A673 (cell line): Measurements from ENCODE around the gene SGCG. TPM values are rescaled to one million over a fixed set of nuclear protein-coding genes. Genes with fewer than 3 reads are reported as not detected.

Experiments
- BruUV-seq: library from RNA; stranded (reverse); fragments of 400-500 nt; replicated peaks from 2 replicates; lab custom pipeline; 2021; lab: Mats Ljungman, UMichigan
- CTCF ChIA-PET: fragments of 300-600 bp; sonication (Branson Sonifier 250); formaldehyde crosslinking; loops from one replicate; lab custom pipeline; 2022; ENCODE audit warnings: antibody characterized with exemption; lab: Charles Lee
- POLR2A ChIA-PET: fragments of 300-600 bp; sonication (Branson Sonifier 250); formaldehyde crosslinking; loops from one replicate; lab custom pipeline; 2022; ENCODE audit warnings: antibody characterized with exemption; ENCODE audit not compliant: low non-redundant PET; lab: Charles Lee
- DNase-seq: peaks from one replicate; pipeline ENCODE4 v3.0.0-alpha.2; 2015; ENCODE audit warnings: low spot score
- H3K27ac ChIP-seq: fragments of 200-600 bp; sonication (generic); 2 replicates; pipeline ENCODE4 v1.5.1; 2016; ENCODE audit warnings: mixed run types, low read depth, mild to moderate bottlenecking, mixed read lengths, antibody characterized with exemption, low read length; ENCODE audit not compliant: poor library complexity, severe bottlenecking
- H3K27me3 ChIP-seq: fragments of 200-600 bp; sonication (generic); replicated peaks from 2 replicates; pipeline ENCODE4 v1.6.1; 2017; ENCODE audit warnings: mixed run types, low read depth, mild to moderate bottlenecking, mixed read lengths, antibody characterized with exemption, low read length; ENCODE audit not compliant: insufficient read depth, poor library complexity
- H3K36me3 ChIP-seq: fragments of 200-600 bp; sonication (generic); 2 replicates; pipeline ENCODE4 v1.6.1; 2016; ENCODE audit warnings: mixed run types, mild to moderate bottlenecking, mixed read lengths, antibody characterized with exemption, low read length; ENCODE audit not compliant: insufficient read depth, poor library complexity, severe bottlenecking
- H3K4me1 ChIP-seq: fragments of 200-600 bp; sonication (generic); 2 replicates; pipeline ENCODE4 v1.6.1; 2017; ENCODE audit warnings: mixed run types, mild to moderate bottlenecking, mixed read lengths, antibody characterized with exemption, low read length; ENCODE audit not compliant: insufficient read depth, poor library complexity, severe bottlenecking
- H3K4me3 ChIP-seq: fragments of 200-600 bp; sonication (generic); 2 replicates; pipeline ENCODE4 v1.5.1; 2016; ENCODE audit warnings: low read depth, mixed run types, mild to moderate bottlenecking, mixed read lengths, low read length; ENCODE audit not compliant: poor library complexity, severe bottlenecking
- H3K9me3 ChIP-seq: fragments of 200-600 bp; sonication (generic); 2 replicates; pipeline ENCODE4 v1.6.1; 2016; ENCODE audit warnings: mixed run types, low read depth, mild to moderate bottlenecking, mixed read lengths, antibody characterized with exemption, low read length; ENCODE audit not compliant: poor library complexity, severe bottlenecking
- EZH2 ChIP-seq: fragments of 200-600 bp; sonication (generic); IDR thresholded peaks from 2 replicates; pipeline ENCODE4 v1.6.1; 2017; ENCODE audit warnings: borderline replicate concordance, low read depth, mild to moderate bottlenecking, mixed read lengths, antibody characterized with exemption, low read length; ENCODE audit not compliant: poor library complexity, severe bottlenecking
- intact Hi-C: fragments of 100-400 bp; cut with micrococcal nuclease; formaldehyde crosslinking; loops from one replicate; pipeline ENCODE4 v1.10.0; 2022; ENCODE audit not compliant: unreplicated experiment
- total RNA-seq: library from RNA; stranded (reverse); gene quantifications from 2 replicates; pipeline ENCODE4 v1.2.3, GENCODE V29; 2021
- TF ChIP-seq, protein P1 (sequence below): fragments of 300-800, 200-600 bp; sonication (generic); conservative IDR thresholded peaks from 2 replicates; pipeline ENCODE4 v1.5.1; 2017; ENCODE audit warnings: low read depth, mild to moderate bottlenecking, antibody characterized with exemption, low read length, moderate library complexity, mixed read lengths

SGCG gene
- total RNA-seq, 1 experiment from 2014 or later: 0.88 TPM

DNA sequence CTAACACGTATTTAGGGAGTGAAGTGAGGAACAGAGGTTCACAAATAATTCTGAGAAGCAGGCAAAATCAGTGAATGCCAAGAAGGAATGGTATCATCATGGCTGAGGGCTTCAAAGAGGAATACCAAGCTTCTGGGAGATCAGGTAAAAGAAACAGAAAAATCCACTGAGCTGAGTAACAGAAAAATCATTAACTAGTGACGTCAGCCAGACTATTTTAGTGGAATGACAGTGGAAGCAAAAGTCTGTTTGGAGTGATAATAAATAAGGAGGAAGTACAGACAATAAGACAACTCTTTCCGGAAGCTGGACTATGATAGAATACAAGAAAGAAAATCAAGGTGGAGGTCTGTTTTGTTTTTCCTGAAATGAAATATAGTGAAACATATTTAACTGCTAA, 169.2 kb downstream of the SGCG start:
- no peak for DNase-seq
- BruUV-seq: no TSS peak
- Histone ChIP-seq H3K4me3 (no peak overlapping the region), H3K27me3 (no peaks in the 10 kb centered on the region), H3K9me3 (no peaks in the 10 kb centered on the region), H3K4me1 (no peaks in the 10 kb centered on the region), H3K27ac (no peak overlapping the region), H3K36me3 (peaks cover 20% of the 10 kb centered on the region)
- TF ChIP-seq, protein P1, sequence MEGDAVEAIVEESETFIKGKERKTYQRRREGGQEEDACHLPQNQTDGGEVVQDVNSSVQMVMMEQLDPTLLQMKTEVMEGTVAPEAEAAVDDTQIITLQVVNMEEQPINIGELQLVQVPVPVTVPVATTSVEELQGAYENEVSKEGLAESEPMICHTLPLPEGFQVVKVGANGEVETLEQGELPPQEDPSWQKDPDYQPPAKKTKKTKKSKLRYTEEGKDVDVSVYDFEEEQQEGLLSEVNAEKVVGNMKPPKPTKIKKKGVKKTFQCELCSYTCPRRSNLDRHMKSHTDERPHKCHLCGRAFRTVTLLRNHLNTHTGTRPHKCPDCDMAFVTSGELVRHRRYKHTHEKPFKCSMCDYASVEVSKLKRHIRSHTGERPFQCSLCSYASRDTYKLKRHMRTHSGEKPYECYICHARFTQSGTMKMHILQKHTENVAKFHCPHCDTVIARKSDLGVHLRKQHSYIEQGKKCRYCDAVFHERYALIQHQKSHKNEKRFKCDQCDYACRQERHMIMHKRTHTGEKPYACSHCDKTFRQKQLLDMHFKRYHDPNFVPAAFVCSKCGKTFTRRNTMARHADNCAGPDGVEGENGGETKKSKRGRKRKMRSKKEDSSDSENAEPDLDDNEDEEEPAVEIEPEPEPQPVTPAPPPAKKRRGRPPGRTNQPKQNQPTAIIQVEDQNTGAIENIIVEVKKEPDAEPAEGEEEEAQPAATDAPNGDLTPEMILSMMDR: no peak
- TF ChIP-seq EZH2: no peak
- POLR2A ChIA-PET: no interaction called here
- intact Hi-C loops: no loop called here
- CTCF ChIA-PET: no interaction called here

DNA sequence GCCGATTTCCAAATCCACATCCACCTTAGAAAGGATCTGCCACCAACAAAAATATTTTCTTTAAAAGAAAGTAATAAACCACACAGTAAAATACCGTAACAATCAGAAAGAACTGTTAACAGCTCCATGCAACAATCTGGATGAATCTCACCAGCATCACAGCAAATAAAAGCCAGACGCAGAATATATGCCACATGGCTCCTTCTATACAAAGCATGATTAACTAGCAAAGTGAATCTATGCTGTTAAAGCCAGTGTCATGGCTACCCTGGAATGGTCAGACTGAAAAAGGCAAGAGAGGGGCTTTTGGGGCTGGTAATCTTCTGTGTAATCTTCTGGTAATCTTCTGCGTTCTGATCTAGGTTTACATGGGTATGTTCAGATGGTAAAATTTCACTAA, 171.4 kb downstream of the SGCG start:
- no peaks in the 10 kb centered on the region for H3K4me1 ChIP-seq
- no peak overlapping the region for H3K27ac ChIP-seq
- ChIA-PET CTCF (no interaction called here), POLR2A (no interaction called here)
- TF ChIP-seq, protein P1: no peak
- no peak for TF ChIP-seq EZH2
- H3K36me3 ChIP-seq: peaks cover 38% of the 10 kb centered on the region
- intact Hi-C loops: no loop called here
- no peaks in the 10 kb centered on the region for H3K27me3 ChIP-seq
- no TSS peak for BruUV-seq
- no peak overlapping the region for H3K4me3 ChIP-seq
- no peak for DNase-seq
- no peaks in the 10 kb centered on the region for H3K9me3 ChIP-seq

DNA sequence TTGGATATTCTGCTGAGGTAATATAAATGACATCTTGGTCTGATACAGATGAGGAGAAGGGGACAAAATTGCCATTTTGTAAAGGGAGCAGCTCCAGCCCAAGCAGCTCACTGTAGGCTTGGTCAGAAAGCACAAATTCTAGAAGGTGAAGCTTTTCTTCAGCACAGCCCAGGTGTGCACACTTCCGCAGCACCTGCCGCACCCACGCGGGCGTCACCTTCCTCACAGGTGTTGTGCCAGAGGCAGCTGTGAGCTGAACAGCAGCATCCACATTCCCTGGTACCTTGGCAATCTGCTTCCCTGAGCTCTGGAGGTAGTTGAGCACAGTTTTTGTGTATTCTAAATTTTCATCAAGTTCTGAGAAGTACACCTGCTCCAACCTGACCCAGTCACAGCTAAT, 173.7 kb downstream of the SGCG start:
- peaks cover 45% of the 10 kb centered on the region for H3K36me3 ChIP-seq
- no TSS peak for BruUV-seq
- no peak overlapping the region for H3K4me3 ChIP-seq
- H3K27me3 ChIP-seq: no peaks in the 10 kb centered on the region
- POLR2A ChIA-PET: no interaction called here
- no peak overlapping the region for H3K27ac ChIP-seq
- TF ChIP-seq, protein P1: no peak
- no peak for TF ChIP-seq EZH2
- CTCF ChIA-PET: no interaction called here
- H3K4me1 ChIP-seq: no peaks in the 10 kb centered on the region
- DNase-seq: no peak
- no peaks in the 10 kb centered on the region for H3K9me3 ChIP-seq
- intact Hi-C loops: no loop called here
